ENCODE measurements around the gene IDH3B.

IDH3B gene

GRCh38 chr20:2695206-2695983 lies 31.4 kb upstream of the IDH3B start:
- CTCF ChIA-PET, result no interaction called here
- no peak for TF ChIP-seq CTCF (conservative IDR thresholded peaks at IDR 0.05; ENCODE audit: low read depth)
- H3K27ac ChIP-seq, result no peak overlapping the region
- POLR2A ChIA-PET (ENCODE audit: low non-redundant PET), result no interaction called here
- DNase-seq (ENCODE audit: low spot score), result no peak

DNA sequence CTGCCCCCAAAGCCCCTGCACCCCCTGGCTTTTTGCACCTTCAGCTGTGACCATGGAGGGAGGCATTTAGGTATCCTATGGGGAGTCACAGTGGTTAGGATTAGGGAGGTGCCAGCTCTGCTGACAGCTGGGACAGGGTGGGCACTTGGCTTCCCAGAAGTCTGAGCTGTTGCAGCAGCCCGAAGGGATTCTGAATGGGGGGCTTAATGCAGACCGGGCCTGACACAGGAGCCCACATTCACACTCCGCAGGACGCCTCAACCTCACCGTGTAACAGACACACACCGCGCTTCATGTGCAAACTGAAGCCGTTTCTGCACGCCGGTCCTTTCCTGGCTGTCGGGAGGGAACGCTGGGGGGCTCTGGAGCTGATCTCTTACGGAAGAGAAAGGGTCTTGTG lies 30.5 kb upstream of the IDH3B start:
- no peak for DNase-seq (ENCODE audit: low spot score)
- H3K27ac ChIP-seq, result no peak overlapping the region
- ChIA-PET POLR2A (ENCODE audit: low non-redundant PET) (no interaction called here), CTCF (interaction anchor here (0.5 to 0.7 kb wide), 3 partner anchors 25 to 1585 kb away, joined by 3 to 4 read pairs (median 3); no protein-coding TSS in a partner anchor)
- TF ChIP-seq CTCF (conservative IDR thresholded peaks at IDR 0.05; ENCODE audit: low read depth), result no peak

GRCh38 chr20:2694008-2694471 lies 30.0 kb upstream of the IDH3B start:
- no peak overlapping the region for H3K27ac ChIP-seq
- DNase-seq (ENCODE audit: low spot score), result no peak
- ChIA-PET CTCF (interaction anchor here (0.5 to 0.7 kb wide), 4 partner anchors 24 to 1585 kb away, joined by 3 to 5 read pairs (median 4); no protein-coding TSS in a partner anchor), POLR2A (ENCODE audit: low non-redundant PET) (no interaction called here)
- no peak for TF ChIP-seq CTCF (conservative IDR thresholded peaks at IDR 0.05; ENCODE audit: low read depth)

DNA sequence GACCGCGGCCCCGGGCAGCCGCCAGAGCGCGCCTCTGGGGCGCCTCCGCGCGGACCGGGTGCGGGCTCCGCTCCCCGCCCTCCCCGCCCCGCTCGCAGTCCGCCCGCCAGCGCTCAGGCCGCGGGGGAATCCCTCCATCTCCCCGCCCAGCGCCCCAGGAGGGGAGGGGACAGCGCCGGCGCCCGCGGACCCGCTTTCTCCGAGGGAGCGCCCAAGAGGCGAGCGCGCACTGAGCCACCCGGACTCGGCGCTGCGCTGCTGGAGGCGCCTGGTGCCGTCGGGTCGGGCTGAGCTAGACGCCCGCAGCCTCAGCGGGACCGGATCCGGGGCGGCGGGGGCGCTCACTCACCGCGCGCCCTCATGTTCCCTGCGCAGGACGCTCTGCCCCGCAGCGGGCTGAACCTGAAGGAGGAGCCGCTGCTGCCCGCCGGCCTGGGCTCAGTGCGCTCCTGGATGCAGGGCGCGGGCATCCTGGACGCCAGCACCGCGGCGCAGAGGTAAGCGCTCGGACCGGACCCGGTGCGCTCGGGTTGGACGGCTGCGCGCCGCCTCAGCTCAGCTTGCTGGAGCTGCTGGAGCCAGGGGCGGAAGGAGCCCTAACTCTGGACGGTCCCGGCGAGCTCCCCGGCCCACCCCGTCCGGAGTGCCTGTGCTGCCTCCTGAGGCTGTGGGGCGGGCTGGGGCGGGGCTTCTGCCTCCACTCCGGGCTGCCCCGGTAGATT lies 29.4 kb upstream of the IDH3B start:
- TF ChIP-seq CTCF (conservative IDR thresholded peaks at IDR 0.05; ENCODE audit: low read depth), result 0 out of 2 replicates have a peak, but pooled peaks have one; percentile 10
- ChIA-PET CTCF (interaction anchor here (0.6 kb wide), 2 partner anchors 91 to 1318 kb away, joined by 3 to 5 read pairs; no protein-coding TSS in a partner anchor), POLR2A (ENCODE audit: low non-redundant PET) (no interaction called here)
- DNase-seq (ENCODE audit: low spot score), result peak; percentile 30
- peak overlapping the region; percentile 61; the same call in 1 of the 2 replicates for H3K27ac ChIP-seq

- POLR2A ChIA-PET (ENCODE audit: low non-redundant PET), result no interaction called here
- DNase-seq (ENCODE audit: low spot score), result no peak
- H3K27ac ChIP-seq, result peak overlapping the region; percentile 61
- no peak for TF ChIP-seq CTCF (conservative IDR thresholded peaks at IDR 0.05; ENCODE audit: low read depth)
- CTCF ChIA-PET, result interaction anchor here (0.6 kb wide), 1 partner anchor 1317 kb away, joined by 3 read pairs; no protein-coding TSS in a partner anchor
These were observed 28.9 kb upstream of the IDH3B start for GRCh38 chr20:2692886-2693285.
